ENCODE results near the gene PMFBP1. TPM values are rescaled to one million over a fixed set of nuclear protein-coding genes. Genes with fewer than 3 reads are reported as not detected.

The PMFBP1 gene
- total and polyA plus RNA-seq, 2 experiments from 2014 or later, result 2.6 to 3.3 TPM

DNA sequence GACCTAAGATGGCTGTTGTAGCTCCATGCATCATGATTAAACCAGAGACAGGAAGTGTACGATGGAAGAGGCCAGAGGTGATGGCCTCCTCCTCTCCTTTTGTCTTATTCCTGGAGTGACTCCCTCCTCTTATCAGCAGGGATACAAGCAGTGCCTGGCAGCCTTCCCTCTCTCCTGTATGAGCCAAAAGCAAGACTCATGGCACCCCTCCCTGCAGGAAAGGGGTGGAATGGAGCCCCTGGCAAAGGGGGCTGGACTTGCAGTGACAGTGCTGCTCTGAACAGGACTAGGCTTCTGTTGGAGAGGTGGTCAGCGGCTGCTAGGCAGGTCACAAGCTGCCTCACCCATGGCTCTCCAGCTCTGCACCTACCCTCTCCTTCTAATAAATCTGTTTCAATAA, 87.0 kb downstream of the PMFBP1 start:
- Histone ChIP-seq H3K27ac (ENCODE audit: low read depth) (no peak overlapping the region), H3K9me2 (ENCODE audit: insufficient read depth) (no peaks in the 10 kb centered on the region; the same call in 1 of the 2 replicates), H3K4me3 (no peak overlapping the region), H3K4me1 (ENCODE audit: insufficient read depth) (no peaks in the 10 kb centered on the region), H4K20me1 (replicated peaks; ENCODE audit: insufficient read depth) (no peaks in the 10 kb centered on the region), H3K27me3 (ENCODE audit: insufficient read depth) (no peaks in the 10 kb centered on the region), H3K36me3 (ENCODE audit: insufficient read depth) (peaks cover 10% of the 10 kb centered on the region; the same call in 1 of the 2 replicates), H3F3A (replicated peaks; ENCODE audit: low read depth) (no peaks in the 10 kb centered on the region), H3K79me2 (replicated peaks; ENCODE audit: insufficient read depth) (no peaks in the 10 kb centered on the region), H3K4me2 (no peak overlapping the region), H2AFZ (no peak overlapping the region)
- ATAC-seq, result no peak
- Mint-ChIP-seq H3K27me3 (ENCODE audit: insufficient read depth, low read depth, poor library complexity) (peaks cover 3% of the 10 kb centered on the region), H3K36me3 (ENCODE audit: low read depth) (peaks cover 59% of the 10 kb centered on the region), H3K4me3 (no peak overlapping the region), H3K4me1 (no peaks in the 10 kb centered on the region), H3K27ac (no peak overlapping the region), H3K9me3 (peaks cover 15% of the 10 kb centered on the region)
- TF ChIP-seq ZNF331 (CRISPR knock-in tag; IDR thresholded peaks at IDR 0.05; ENCODE audit: low read depth), result no peak
- no peak for DNase-seq (ENCODE audit: low spot score)

DNA sequence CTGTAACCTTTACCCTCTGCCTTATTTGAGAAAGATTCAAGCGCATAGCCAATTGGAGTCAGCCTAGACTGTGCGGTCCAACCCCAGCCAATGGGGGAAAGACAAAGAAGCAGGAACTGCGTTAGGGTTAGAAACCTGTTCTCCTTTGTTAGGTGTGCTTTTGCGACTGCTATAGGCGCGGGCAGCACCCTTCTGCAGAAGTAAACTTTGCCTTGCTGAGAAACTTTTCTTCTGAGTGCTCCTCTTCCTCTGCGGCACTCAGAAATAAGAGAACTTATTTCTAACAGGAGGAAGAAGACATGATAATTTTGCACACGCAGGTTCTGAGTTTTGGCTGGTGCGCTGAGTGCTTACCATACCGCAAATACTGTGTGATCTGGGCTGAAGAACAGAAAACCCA, 87.5 kb downstream of the PMFBP1 start:
- no peak for ATAC-seq

More for the DNA sequence above, 87.5 kb downstream of the PMFBP1 start:
- H3K27me3 ChIP-seq (ENCODE audit: insufficient read depth), result no peaks in the 10 kb centered on the region
- Mint-ChIP-seq H3K4me3 (no peak overlapping the region), H3K27ac (no peak overlapping the region), H3K27me3 (ENCODE audit: insufficient read depth, low read depth, poor library complexity) (peaks cover 3% of the 10 kb centered on the region), H3K36me3 (ENCODE audit: low read depth) (peaks cover 55% of the 10 kb centered on the region), H3K4me1 (no peaks in the 10 kb centered on the region), H3K9me3 (peaks cover 15% of the 10 kb centered on the region)
- H3F3A ChIP-seq (replicated peaks; ENCODE audit: low read depth), result no peaks in the 10 kb centered on the region
- DNase-seq (ENCODE audit: low spot score), result no peak
- no peaks in the 10 kb centered on the region; the same call in 1 of the 2 replicates for H3K9me2 ChIP-seq (ENCODE audit: insufficient read depth)
- H3K27ac ChIP-seq (ENCODE audit: low read depth), result no peak overlapping the region
- H3K4me1 ChIP-seq (ENCODE audit: insufficient read depth), result no peaks in the 10 kb centered on the region
- no peak overlapping the region for H3K4me3 ChIP-seq
- H3K4me2 ChIP-seq, result no peak overlapping the region
- no peaks in the 10 kb centered on the region for H4K20me1 ChIP-seq (replicated peaks; ENCODE audit: insufficient read depth)
- TF ChIP-seq JUNB (IDR thresholded peaks at IDR 0.05; ENCODE audit: unreplicated experiment) (no peak), CREB1 (CRISPR knock-in tag; IDR thresholded peaks at IDR 0.05; ENCODE audit: low read depth) (no peak), STAT1 (IDR thresholded peaks at IDR 0.05; ENCODE audit: unreplicated experiment) (no peak), EZH2 (IDR thresholded peaks at IDR 0.05; ENCODE audit: low read depth, unreplicated experiment) (no peak)
- TF ChIP-seq, protein P1, sequence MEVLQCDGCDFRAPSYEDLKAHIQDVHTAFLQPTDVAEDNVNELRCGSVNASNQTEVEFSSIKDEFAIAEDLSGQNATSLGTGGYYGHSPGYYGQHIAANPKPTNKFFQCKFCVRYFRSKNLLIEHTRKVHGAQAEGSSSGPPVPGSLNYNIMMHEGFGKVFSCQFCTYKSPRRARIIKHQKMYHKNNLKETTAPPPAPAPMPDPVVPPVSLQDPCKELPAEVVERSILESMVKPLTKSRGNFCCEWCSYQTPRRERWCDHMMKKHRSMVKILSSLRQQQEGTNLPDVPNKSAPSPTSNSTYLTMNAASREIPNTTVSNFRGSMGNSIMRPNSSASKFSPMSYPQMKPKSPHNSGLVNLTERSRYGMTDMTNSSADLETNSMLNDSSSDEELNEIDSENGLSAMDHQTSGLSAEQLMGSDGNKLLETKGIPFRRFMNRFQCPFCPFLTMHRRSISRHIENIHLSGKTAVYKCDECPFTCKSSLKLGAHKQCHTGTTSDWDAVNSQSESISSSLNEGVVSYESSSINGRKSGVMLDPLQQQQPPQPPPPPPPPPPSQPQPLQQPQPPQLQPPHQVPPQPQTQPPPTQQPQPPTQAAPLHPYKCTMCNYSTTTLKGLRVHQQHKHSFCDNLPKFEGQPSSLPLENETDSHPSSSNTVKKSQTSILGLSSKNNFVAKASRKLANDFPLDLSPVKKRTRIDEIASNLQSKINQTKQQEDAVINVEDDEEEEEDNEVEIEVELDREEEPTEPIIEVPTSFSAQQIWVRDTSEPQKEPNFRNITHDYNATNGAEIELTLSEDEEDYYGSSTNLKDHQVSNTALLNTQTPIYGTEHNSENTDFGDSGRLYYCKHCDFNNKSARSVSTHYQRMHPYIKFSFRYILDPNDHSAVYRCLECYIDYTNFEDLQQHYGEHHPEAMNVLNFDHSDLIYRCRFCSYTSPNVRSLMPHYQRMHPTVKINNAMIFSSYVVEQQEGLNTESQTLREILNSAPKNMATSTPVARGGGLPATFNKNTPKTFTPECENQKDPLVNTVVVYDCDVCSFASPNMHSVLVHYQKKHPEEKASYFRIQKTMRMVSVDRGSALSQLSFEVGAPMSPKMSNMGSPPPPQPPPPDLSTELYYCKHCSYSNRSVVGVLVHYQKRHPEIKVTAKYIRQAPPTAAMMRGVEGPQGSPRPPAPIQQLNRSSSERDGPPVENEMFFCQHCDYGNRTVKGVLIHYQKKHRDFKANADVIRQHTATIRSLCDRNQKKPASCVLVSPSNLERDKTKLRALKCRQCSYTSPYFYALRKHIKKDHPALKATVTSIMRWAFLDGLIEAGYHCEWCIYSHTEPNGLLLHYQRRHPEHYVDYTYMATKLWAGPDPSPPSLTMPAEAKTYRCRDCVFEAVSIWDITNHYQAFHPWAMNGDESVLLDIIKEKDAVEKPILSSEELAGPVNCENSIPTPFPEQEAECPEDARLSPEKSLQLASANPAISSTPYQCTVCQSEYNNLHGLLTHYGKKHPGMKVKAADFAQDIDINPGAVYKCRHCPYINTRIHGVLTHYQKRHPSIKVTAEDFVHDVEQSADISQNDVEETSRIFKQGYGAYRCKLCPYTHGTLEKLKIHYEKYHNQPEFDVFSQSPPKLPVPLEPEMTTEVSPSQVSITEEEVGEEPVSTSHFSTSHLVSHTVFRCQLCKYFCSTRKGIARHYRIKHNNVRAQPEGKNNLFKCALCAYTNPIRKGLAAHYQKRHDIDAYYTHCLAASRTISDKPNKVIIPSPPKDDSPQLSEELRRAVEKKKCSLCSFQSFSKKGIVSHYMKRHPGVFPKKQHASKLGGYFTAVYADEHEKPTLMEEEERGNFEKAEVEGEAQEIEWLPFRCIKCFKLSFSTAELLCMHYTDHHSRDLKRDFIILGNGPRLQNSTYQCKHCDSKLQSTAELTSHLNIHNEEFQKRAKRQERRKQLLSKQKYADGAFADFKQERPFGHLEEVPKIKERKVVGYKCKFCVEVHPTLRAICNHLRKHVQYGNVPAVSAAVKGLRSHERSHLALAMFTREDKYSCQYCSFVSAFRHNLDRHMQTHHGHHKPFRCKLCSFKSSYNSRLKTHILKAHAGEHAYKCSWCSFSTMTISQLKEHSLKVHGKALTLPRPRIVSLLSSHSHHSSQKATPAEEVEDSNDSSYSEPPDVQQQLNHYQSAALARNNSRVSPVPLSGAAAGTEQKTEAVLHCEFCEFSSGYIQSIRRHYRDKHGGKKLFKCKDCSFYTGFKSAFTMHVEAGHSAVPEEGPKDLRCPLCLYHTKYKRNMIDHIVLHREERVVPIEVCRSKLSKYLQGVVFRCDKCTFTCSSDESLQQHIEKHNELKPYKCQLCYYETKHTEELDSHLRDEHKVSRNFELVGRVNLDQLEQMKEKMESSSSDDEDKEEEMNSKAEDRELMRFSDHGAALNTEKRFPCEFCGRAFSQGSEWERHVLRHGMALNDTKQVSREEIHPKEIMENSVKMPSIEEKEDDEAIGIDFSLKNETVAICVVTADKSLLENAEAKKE (CRISPR knock-in tag; IDR thresholded peaks at IDR 0.05), result no peak
- no peak overlapping the region for H2AFZ ChIP-seq
- H3K36me3 ChIP-seq (ENCODE audit: insufficient read depth), result peaks cover 10% of the 10 kb centered on the region; the same call in 1 of the 2 replicates
- H3K79me2 ChIP-seq (replicated peaks; ENCODE audit: insufficient read depth), result no peaks in the 10 kb centered on the region
